ENCODE data around the gene FRMD3. TPM values are rescaled to one million over a fixed set of nuclear protein-coding genes. Genes with fewer than 3 reads are reported as not detected.

The FRMD3 gene
- total and polyA plus RNA-seq, 7 donors, result 5.9 to 27.4 (median 8.3) TPM

DNA sequence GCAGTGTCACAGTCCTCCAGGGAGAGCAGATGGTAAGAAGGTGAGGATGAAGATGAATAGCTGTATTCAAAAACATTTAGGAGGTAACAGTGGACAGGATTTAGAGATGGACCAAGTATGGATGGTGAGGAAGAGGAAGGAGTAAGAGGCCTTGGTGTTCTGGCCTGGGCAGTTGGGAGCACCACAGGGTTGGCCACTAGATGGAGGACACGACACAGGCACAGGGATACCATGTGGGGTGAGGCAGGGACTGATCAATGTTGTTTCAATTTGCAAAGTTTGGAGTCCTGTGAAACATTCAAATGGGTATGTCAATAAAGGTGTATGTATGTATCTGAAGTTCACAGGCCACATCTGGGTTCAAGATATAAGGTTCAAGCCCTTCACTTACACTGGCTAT is 334.2 kb downstream of the FRMD3 start:
- TF ChIP-seq POLR2A (IDR thresholded peaks at IDR 0.05), result no peak
- no peak for TF ChIP-seq EP300 (IDR thresholded peaks at IDR 0.05)
- TF ChIP-seq CTCF (IDR thresholded peaks at IDR 0.05), result no peak
- TF ChIP-seq POLR2AphosphoS5 (IDR thresholded peaks at IDR 0.05), result no peak
- 86 to 88% methylated on average over 1 of the region's 1 CpG for WGBS, 2 donors
- H3K4me1 ChIP-seq, result no peaks in the 10 kb centered on the region
- H3K4me3 ChIP-seq, result no peak overlapping the region
- H3K27ac ChIP-seq, result no peak overlapping the region
- intact Hi-C loops (cut with DNase I), result no loop called here
- no peaks in the 10 kb centered on the region for H3K27me3 ChIP-seq
- H3K9me3 ChIP-seq, result no peaks in the 10 kb centered on the region
- no peak for DNase-seq
- H3K36me3 ChIP-seq, result no peaks in the 10 kb centered on the region

GRCh38 chr9:83200531-83200930 is 337.7 kb downstream of the FRMD3 start:
- no peak overlapping the region for H3K27ac ChIP-seq
- H3K4me3 ChIP-seq, result no peak overlapping the region
- H3K27me3 ChIP-seq, result peaks cover 0 to 8% (median 0%) of the 10 kb centered on the region in 3 donors
- TF ChIP-seq POLR2A (IDR thresholded peaks at IDR 0.05) (no peak), POLR2AphosphoS5 (IDR thresholded peaks at IDR 0.05) (no peak), CTCF (IDR thresholded peaks at IDR 0.05) (no peak), EP300 (IDR thresholded peaks at IDR 0.05) (no peak)
- WGBS, 2 donors, result 92 to 93% methylated on average over 2 of the region's 2 CpGs
- H3K4me1 ChIP-seq, result no peaks in the 10 kb centered on the region
- no peaks in the 10 kb centered on the region for H3K36me3 ChIP-seq
- no peaks in the 10 kb centered on the region for H3K9me3 ChIP-seq
- intact Hi-C loops (cut with DNase I), result no loop called here
- DNase-seq, result no peak

DNA sequence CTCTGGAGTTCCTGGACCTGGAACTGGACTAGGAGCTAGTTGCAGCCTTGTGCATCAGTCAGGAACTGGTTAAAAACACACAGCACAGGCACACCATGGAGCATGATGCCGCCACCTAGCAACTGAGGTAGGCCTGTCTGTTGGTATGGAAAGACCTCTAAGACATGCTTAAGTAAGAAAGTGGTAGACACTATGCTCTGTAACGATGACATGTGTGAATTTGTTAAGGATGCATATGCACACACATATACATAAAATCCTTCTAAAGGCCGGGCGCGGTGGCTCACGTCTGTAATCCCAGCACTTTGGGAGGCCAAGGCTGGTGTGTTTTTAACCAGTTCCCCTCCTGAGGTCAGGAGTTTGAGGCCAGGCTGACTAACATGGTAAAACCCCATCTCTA is 338.4 kb downstream of the FRMD3 start:
- peaks cover 0 to 12% (median 0%) of the 10 kb centered on the region in 3 donors for H3K27me3 ChIP-seq
- no peak overlapping the region for H3K27ac ChIP-seq
- H3K9me3 ChIP-seq, result no peaks in the 10 kb centered on the region
- no peak for DNase-seq
- H3K4me3 ChIP-seq, result no peak overlapping the region
- WGBS, 2 donors, result 71 to 73% methylated on average over 6 of the region's 6 CpGs
- TF ChIP-seq EP300 (IDR thresholded peaks at IDR 0.05), result no peak
- TF ChIP-seq POLR2A (IDR thresholded peaks at IDR 0.05), result no peak
- no peak for TF ChIP-seq CTCF (IDR thresholded peaks at IDR 0.05)
- no peaks in the 10 kb centered on the region for H3K4me1 ChIP-seq
- no peaks in the 10 kb centered on the region for H3K36me3 ChIP-seq
- intact Hi-C loops (cut with DNase I), result no loop called here

DNA sequence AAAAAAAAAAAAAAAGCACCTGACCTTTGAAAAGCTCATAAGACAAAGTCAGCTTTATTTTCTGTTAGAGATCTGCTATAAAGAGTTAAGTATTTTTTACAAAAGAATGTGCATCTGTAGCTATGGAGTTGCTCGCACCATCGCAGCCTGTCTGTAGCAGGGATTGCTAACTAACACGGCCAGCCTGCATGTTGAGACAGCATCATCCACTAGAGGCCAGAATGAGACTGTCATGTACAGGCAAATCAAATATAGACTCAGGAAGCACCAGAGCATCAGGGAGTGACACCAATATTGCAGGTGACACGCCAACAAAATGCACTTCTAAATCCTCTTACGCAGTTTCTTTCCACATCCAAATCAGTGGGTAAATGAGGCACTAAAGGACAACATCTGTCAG is 339.0 kb downstream of the FRMD3 start:
- no peak for TF ChIP-seq EP300 (IDR thresholded peaks at IDR 0.05)
- TF ChIP-seq POLR2AphosphoS5 (IDR thresholded peaks at IDR 0.05), result no peak
- TF ChIP-seq CTCF (IDR thresholded peaks at IDR 0.05), result peak in 3 of 4 experiments; percentile 35 to 38 (median 37)
- DNase-seq, result no peak
- WGBS, 2 donors, result 8 to 32% methylated on average over 5 of the region's 5 CpGs
- no peaks in the 10 kb centered on the region for H3K4me1 ChIP-seq
- H3K4me3 ChIP-seq, result no peak overlapping the region
- no peak overlapping the region for H3K27ac ChIP-seq
- no peaks in the 10 kb centered on the region for H3K36me3 ChIP-seq
- intact Hi-C loops (cut with DNase I), result no loop called here
- H3K27me3 ChIP-seq, result peaks cover 0 to 12% (median 0%) of the 10 kb centered on the region in 3 donors
- H3K9me3 ChIP-seq, result no peaks in the 10 kb centered on the region

DNA sequence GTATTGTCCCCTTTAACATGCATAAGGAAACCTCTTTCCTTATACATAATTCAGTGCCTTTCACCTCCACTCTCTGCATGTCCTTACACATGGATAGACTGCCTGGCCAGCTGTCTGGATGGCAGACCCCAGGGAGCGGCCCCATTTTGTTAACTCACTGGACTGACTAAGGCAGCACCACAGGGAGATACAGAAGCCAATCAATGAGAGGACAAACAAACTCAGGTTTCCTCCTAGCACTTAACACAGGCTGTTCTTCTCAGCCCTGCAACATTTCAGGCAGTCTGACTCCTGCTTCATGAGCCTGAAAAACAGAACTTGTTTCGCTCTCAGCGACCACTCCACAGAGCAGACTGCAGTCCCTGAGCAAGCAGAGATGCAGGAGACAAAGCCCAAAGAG is 339.8 kb downstream of the FRMD3 start:
- Histone ChIP-seq H3K4me1 (no peaks in the 10 kb centered on the region), H3K27me3 (peaks cover 0 to 12% (median 0%) of the 10 kb centered on the region in 3 donors), H3K27ac (no peak overlapping the region), H3K9me3 (no peaks in the 10 kb centered on the region), H3K36me3 (no peaks in the 10 kb centered on the region), H3K4me3 (no peak overlapping the region)
- no peak for TF ChIP-seq EP300 (IDR thresholded peaks at IDR 0.05)
- TF ChIP-seq CTCF (IDR thresholded peaks at IDR 0.05), result no peak
- TF ChIP-seq POLR2AphosphoS5 (IDR thresholded peaks at IDR 0.05), result no peak
- no peak for TF ChIP-seq POLR2A (IDR thresholded peaks at IDR 0.05)
- intact Hi-C loops (cut with DNase I), result no loop called here
- 71 to 85% methylated on average over 3 of the region's 3 CpGs for WGBS, 2 donors
- DNase-seq, result no peak
